Prostate gland (tissue), 2 donors: Measurements from ENCODE around the gene SSTR3.

Experiments
- POLR2AphosphoS5 ChIP-seq: sonication (generic); formaldehyde crosslinking; IDR thresholded peaks from one replicate; pipeline ENCODE4 v1.6.1; 2017; ENCODE audit warnings: antibody characterized with exemption
- TF ChIP-seq, protein P1 (sequence below), 4 experiments: fragments of 200-600 bp in 2 of 4; fragments of 450-650 bp in 2 of 4; sonication (generic) in 2 of 4; IDR thresholded peaks; 1 replicate in 3 of 4; 2 replicates in 1 of 4; pipeline ENCODE4 v1.5.1; 2016 to 2019; ENCODE audit warnings: antibody characterized with exemption in 4 of 4, mild to moderate bottlenecking in 2 of 4, moderate library complexity in 2 of 4

DNA sequence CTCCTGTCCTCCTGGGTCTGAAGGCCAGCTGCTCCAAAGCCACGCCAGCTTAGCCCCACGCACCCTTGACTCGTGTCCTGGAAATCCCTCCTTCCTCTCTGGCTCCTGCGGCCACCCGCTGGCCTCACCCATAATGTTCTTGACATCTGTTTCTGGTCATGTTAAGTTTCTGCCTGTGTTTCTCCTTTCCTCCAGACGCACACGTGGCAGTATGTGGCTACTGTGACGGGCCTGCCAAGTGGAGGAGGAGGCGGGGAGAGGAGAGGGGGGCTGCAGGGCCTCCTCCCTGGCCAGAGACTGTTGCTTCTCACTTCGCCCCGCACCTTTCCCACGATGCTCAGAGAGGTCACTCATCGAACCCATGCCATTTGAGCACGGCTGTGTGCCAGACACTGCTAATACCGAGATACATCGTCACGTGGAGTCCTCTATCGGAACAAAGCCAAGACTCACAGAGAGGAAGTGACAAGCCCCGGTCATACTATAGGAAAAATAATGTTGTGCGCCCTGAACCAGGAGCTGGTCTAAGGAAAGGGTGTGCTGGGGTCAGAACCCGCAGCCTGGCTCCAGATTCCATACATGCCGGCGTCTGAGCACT lies 35.7 kb downstream of the SSTR3 start:
- TF ChIP-seq POLR2AphosphoS5: peak; percentile 76
- TF ChIP-seq, protein P1, sequence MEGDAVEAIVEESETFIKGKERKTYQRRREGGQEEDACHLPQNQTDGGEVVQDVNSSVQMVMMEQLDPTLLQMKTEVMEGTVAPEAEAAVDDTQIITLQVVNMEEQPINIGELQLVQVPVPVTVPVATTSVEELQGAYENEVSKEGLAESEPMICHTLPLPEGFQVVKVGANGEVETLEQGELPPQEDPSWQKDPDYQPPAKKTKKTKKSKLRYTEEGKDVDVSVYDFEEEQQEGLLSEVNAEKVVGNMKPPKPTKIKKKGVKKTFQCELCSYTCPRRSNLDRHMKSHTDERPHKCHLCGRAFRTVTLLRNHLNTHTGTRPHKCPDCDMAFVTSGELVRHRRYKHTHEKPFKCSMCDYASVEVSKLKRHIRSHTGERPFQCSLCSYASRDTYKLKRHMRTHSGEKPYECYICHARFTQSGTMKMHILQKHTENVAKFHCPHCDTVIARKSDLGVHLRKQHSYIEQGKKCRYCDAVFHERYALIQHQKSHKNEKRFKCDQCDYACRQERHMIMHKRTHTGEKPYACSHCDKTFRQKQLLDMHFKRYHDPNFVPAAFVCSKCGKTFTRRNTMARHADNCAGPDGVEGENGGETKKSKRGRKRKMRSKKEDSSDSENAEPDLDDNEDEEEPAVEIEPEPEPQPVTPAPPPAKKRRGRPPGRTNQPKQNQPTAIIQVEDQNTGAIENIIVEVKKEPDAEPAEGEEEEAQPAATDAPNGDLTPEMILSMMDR (IDR thresholded peaks at IDR 0.05): no peak
